ENCODE data around the gene CUBN.

- TF ChIP-seq CTCF (IDR thresholded peaks at IDR 0.05; ENCODE audit: insufficient read depth, low read length) (no peak), REST (IDR thresholded peaks at IDR 0.05; ENCODE audit: insufficient replicate concordance, low read depth) (no peak), POLR2AphosphoS5 (IDR thresholded peaks at IDR 0.05; ENCODE audit: low read depth) (no peak)
Observed at GRCh38 chr10:17005621-17006566, 123.7 kb downstream of the CUBN start.
